ENCODE data around the gene REXO1.

- TF ChIP-seq CTCF (IDR thresholded peaks at IDR 0.05; ENCODE audit: control extremely low read depth in 1 of 3, insufficient read depth in 1 of 3, low read depth in 1 of 3, low read length in 3 of 3) (no peak), YY1 (IDR thresholded peaks at IDR 0.05; ENCODE audit: low read depth, low read length) (no peak), EP300 (IDR thresholded peaks at IDR 0.05; ENCODE audit: borderline replicate concordance in 1 of 2, low read depth in 2 of 2, low read length in 2 of 2) (no peak), TAF1 (IDR thresholded peaks at IDR 0.05; ENCODE audit: low read depth, low read length) (no peak), JUN (IDR thresholded peaks at IDR 0.05; ENCODE audit: low read depth, low read length) (no peak)
- TF ChIP-seq, protein P1, sequence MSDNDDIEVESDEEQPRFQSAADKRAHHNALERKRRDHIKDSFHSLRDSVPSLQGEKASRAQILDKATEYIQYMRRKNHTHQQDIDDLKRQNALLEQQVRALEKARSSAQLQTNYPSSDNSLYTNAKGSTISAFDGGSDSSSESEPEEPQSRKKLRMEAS (IDR thresholded peaks at IDR 0.05): no peak
Measured at GRCh38 chr19:1880611-1881392, 32.5 kb upstream of the REXO1 start.

Data from H1 (cell line).